HG03103 (cell line): ENCODE data around the gene HCFC1.

Experiments
- ATAC-seq: cut with Tn5 transposase; IDR thresholded peaks from one replicate; pipeline ENCODE4 v1.9.1; 2021; ENCODE audit warnings: low read depth; ENCODE audit not compliant: unreplicated experiment

HCFC1 gene

GRCh38 chrX:153926858-153927671 lies 44.6 kb downstream of the HCFC1 start:
- no peak for ATAC-seq

DNA sequence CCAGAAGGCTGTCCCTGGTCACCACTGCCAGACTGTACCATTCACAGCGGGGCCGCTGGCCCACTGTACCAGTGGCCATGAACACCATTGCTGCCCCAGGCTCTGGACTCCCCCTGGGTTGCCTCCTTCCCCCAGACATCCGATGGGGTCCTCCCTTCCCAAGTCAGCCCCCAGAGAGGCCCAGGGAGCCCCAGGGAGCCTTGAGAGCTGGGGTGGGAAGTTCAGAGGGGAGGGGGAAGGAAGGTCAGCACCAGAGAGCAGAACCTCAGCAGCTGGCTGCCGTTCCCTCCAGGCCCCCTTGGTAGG lies 45.1 kb downstream of the HCFC1 start:
- ATAC-seq = no peak

DNA sequence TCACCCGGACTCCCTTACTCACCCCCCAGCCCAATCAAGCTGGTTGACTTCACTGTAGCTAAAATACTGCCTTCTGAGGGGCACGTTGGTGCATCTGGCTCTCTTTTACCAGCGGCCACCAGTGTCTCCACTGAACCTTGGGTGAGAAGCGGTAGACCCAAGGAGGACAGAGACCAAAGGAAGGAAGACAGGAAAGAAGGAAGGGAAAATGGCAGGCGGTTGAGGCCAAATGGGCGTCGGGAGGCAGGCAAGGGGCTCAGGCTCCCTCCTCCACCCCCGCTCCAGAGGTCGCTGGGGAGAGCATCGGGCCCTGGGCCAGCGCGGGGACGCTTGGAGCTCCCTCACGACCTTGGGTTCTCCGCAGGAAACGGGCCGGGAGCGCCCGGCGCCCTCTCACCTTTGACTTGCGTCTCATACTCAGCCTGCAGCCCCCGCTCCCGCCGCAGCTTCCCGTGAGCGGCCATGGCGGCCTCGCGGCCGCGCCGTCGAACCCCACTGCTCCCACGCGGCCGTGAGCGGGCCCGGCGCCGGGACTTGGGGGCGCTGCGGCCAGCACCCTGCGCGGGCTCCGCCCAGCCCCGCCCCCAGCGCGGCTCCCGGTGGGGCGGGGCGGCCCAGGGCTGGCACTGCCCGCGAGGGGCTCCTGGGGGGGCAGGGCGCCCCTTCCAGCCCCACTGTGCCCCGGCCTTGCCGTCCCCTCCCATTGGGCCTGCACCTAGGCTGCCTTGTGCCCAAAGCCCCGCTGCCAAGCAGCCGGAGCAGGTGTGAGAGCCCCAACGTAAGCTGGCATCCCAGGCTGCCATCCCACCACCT lies 45.7 kb downstream of the HCFC1 start, which contains the start of gene ARHGAP4:
Gene ARHGAP4 (minus strand): TSS at position 526 of the 813 bp plus-strand sequence. CDS start 62 bp downstream, at position 464.
- no peak for ATAC-seq

DNA sequence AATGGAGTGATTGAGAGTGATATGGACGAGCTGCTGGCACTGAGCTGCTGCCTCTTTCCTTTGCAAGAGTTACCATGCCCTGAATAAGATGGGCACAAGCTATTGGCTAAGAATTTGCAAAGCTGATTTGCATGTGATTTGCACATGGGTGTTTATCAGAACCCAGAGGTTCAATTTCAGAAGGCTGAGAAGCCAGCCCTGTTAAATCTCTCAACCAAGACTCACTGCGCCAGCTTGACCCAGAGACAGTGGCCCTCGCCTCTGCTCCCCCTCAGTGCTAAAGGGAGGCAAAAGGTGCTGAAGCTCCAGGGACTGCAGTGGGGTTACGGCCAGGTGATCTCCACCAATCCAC lies 46.3 kb downstream of the HCFC1 start:
- no peak for ATAC-seq

GRCh38 chrX:153924149-153924861 lies 47.3 kb downstream of the HCFC1 start:
- ATAC-seq = no peak

- no peak for ATAC-seq
Measured at GRCh38 chrX:153922932-153923857, 48.4 kb downstream of the HCFC1 start.

DNA sequence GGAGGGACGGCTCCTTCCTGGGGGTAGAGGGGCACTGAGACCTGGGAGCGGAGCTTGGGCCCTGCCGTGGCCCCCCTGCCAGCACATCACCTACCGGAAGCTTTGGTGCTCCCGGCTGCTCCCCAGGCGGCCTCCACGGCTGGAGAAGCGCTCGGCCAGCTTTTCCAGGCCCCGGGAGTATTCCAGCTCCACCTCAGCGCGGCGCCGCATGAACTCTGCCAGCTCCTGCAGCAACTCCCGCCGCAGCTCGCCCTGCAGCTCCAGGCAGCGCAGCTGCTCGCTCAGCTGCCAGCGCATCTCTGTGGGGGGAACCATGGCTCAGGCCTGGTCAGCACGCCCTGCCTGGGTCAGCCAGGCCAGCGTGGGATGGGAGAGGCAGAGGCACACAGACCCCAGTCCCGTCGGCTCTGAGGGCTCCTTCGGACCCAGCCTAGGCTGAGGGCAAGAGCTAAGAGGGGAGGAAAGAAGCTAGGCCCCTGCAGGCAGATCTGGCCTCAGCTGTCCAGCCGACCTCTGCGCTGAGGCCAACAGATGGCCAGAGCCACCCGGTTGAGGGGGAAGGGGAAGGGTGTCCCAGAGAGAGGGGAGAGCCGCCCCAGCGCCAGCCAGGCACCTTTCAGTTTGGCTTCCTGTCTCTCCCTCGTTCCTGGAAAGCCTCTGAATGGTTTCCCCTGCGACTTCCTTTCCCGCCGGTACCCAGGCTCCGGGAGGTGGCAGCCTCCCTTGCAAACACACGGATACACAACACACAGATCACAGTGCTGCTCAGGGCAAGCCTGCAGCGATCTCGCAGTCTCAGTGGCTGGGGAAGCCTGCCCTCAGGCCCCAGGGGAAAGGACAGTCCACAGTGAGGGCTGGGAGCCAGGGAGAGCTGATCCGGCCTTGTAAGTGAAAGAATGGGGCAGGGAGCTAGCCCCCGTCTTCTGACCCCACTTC lies 49.8 kb downstream of the HCFC1 start:
- ATAC-seq = no peak

- ATAC-seq = no peak
Measured at GRCh38 chrX:153921070-153921469, 50.5 kb downstream of the HCFC1 start.

DNA sequence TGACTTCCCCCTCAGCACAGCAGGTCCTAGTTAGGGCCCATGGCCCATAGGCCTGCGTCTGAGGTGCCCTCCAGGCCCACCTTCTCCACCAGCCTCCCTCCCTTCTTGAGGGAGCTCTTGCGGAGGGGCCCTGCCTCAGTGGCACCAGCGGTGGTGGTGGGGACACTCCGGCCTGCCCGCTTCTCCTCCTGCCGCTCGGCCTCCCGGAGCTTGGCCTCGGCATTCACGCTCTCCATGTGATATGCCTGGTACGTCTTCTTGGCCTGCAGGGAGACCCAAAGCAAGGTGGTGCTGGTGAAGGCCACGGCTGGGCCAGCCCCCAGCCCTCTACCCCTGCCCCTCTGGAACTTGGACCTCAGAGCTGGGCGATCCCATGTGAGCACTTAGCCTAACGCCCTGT lies 51.1 kb downstream of the HCFC1 start:
- no peak for ATAC-seq

GRCh38 chrX:153919281-153919680 lies 52.3 kb downstream of the HCFC1 start:
- ATAC-seq = no peak

- no peak for ATAC-seq
Measured at GRCh38 chrX:153917869-153918268, 53.7 kb downstream of the HCFC1 start.

- ATAC-seq = no peak
Measured at GRCh38 chrX:153913701-153914100, 57.9 kb downstream of the HCFC1 start.

DNA sequence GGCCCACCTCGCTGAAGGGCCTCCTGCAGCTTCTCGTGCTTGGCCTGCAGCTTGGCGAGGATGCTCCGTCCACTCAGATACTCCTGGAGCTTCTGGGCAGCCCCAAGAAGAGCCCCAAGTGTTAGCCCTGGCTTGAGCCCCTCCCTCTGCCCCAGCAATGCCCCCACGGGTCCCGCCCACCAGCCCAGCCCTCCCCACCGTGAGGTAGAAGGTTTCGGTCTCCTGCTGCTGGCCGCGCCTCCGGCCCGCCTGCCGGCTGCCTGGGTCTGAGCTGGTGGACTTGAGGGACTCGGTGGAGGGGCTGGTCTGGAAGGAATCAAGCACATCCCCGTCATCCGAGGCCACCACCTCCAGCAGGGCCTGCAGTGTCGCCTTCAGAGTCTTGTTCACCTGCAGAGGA lies 58.4 kb downstream of the HCFC1 start:
- ATAC-seq = no peak

DNA sequence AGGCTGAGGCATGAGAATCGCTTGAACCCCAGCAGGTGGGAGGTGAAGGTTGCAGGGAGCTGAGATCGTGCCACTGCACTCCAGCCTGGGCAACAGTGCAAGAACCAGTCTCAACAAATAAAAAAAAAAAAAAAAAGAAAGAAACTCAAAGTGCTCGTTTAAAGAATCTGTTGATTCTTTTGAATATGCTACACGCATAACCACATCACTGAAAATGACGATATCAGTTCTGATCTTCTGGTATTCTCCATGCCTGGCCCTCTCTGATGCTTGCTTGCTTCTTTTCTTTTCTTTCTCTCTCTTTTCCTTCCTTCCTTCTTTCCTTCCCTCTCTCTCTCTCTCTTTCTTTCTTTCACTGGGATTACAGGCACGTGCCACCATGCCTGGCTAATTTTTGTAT lies 59.8 kb downstream of the HCFC1 start:
- ATAC-seq = no peak

DNA sequence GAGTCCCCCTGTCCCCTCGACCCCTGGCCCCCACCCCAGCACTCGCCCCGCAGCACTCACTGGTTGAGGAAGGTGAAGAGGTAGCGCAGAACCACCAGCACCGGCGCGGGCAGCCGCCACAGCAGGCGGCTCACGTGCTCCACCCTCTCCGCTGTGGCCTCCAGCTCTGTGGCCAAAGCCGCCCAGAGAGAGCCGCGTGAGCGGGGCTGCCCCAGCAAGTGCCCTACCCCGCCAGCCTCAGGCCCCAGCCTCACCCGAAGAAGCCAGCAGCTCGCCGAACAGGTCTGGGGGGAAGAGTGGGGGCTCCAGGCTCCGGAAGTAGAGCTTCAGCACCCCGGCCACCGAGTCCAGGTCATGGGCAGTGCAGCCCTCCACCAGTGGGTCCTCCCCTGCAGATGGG lies 61.2 kb downstream of the HCFC1 start:
- no peak for ATAC-seq

DNA sequence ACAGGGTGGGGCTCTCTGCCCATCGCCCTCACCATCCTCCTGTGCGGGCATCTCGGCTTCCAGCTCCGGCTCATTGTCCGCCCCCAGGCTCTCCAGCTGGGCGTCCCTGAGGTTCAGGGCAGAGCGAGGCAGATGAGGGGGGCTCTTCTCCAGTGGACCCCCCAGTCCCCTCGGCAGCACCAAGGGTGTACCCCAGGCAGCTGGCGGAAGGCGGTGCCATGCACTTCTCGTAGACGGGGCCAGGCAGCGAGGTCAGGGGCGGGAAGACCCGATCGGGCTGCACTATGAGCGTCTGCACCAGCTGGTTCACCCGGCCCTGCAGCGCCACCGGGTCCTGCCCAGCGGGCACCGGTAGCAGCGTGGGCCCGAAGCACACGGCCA lies 61.6 kb downstream of the HCFC1 start:
- no peak for ATAC-seq

GRCh38 chrX:153909024-153909979 lies 62.3 kb downstream of the HCFC1 start:
- ATAC-seq = no peak

- ATAC-seq = no peak
Measured at GRCh38 chrX:153908219-153908860, 63.3 kb downstream of the HCFC1 start.
